Cardiac fibroblast (primary cell): ENCODE results near the gene BAZ1A.

Experiments
- DNase-seq, 2 donors: peaks; one replicate each; pipeline versions ENCODE4 v3.0.0 to v3.0.0-alpha.2; 2010; ENCODE audit warnings: low read depth in 2 of 2
- H3K4me3 ChIP-seq, 2 donors: replicated peaks in 1 of 2; 1 replicate in 1 of 2; 2 replicates in 1 of 2; pipeline ENCODE4 v1.5.1; 2011; ENCODE audit warnings: low read depth in 2 of 2, low read length in 2 of 2, mild to moderate bottlenecking in 2 of 2, moderate library complexity in 1 of 2
- CTCF ChIP-seq: IDR thresholded peaks from one replicate; pipeline ENCODE4 v1.5.1; 2011; ENCODE audit warnings: low read depth, mild to moderate bottlenecking, low read length, inconsistent platforms

BAZ1A gene

DNA sequence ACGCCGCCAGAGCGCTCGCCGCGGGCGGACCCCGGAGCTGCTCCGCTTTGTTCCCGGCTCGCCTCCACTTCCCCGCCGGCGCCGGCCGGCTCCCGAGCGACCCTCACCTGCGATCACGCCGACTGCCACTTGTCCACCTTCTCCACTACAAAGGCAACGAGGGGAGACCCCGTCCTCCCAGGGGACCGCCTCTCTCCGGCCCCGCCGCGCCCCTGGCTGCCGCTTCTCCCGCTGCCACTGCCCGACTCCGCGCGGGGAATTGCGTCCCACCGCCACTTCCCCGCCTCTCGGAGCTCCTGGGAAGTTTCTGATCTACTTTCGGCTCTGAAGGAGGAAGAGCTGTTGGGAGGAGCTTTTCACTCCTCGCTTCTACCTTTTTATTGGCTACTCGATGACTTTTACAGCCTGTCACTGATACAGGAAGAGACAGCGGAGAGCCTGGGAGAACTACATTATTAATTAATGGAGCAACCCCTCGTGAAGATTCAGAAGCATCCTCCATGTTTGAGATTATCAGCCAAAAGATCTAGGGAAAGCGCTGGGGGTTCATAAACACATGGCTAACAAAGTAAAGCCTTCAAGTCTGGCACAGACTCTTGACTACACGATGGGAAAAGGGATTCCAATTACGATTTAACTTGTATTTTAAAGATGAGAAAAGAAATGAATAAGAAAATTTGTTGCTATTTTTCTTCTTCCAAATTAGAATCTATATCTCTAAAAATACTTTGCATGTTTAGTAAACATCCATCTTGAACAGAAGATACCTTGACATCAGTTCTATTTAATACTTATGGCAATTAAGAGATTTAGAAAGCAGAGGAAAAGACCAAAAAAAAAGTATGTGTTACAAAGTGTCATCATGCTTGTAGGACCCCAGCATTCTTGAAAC lies at the start of gene BAZ1A:
TSS of gene BAZ1A (minus strand) at position 330 of the 892 bp plus-strand sequence. CDS start 756 bp downstream, outside the sequence.
- TF ChIP-seq CTCF, result no peak
- H3K4me3 ChIP-seq, result peak within 1 kb of the TSS; percentile 83 to 85
- DNase-seq, result peak; percentile 91 to 92

- TF ChIP-seq CTCF, result no peak
- no peak for DNase-seq
Measured at GRCh38 chr14:34920339-34920738, 45.2 kb upstream of the BAZ1A start.

GRCh38 chr14:34913619-34914018 lies 38.5 kb upstream of the BAZ1A start:
- TF ChIP-seq CTCF, result no peak
- no peak overlapping the region for H3K4me3 ChIP-seq
- no peak for DNase-seq

More at GRCh38 chr14:34920339-34920738, 45.2 kb upstream of the BAZ1A start:
- H3K4me3 ChIP-seq, result no peak overlapping the region

GRCh38 chr14:34912966-34913365 lies 37.8 kb upstream of the BAZ1A start:
- no peak overlapping the region for H3K4me3 ChIP-seq
- TF ChIP-seq CTCF, result no peak
- DNase-seq, result no peak

DNA sequence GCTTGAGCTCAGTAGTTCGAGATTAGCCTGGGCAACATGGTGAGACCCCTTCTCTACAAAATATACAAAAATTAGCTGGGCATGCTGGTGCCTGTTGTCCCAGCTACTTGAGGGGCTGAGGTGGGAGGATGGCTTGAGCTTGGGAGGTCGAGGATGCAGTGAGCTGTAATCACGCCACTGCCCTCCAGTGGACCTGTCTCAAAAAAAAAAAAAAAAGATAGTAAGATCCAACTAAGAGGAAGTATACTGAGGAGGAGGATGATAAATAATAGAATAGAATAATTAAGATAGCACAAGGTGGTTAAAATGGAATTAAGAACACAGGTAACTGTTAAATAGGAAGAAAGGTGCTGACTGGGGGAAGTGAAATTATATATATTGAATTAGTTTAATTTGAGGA lies 37.0 kb upstream of the BAZ1A start:
- peak; percentile 5 for TF ChIP-seq CTCF
- H3K4me3 ChIP-seq, result no peak overlapping the region
- DNase-seq, result no peak

DNA sequence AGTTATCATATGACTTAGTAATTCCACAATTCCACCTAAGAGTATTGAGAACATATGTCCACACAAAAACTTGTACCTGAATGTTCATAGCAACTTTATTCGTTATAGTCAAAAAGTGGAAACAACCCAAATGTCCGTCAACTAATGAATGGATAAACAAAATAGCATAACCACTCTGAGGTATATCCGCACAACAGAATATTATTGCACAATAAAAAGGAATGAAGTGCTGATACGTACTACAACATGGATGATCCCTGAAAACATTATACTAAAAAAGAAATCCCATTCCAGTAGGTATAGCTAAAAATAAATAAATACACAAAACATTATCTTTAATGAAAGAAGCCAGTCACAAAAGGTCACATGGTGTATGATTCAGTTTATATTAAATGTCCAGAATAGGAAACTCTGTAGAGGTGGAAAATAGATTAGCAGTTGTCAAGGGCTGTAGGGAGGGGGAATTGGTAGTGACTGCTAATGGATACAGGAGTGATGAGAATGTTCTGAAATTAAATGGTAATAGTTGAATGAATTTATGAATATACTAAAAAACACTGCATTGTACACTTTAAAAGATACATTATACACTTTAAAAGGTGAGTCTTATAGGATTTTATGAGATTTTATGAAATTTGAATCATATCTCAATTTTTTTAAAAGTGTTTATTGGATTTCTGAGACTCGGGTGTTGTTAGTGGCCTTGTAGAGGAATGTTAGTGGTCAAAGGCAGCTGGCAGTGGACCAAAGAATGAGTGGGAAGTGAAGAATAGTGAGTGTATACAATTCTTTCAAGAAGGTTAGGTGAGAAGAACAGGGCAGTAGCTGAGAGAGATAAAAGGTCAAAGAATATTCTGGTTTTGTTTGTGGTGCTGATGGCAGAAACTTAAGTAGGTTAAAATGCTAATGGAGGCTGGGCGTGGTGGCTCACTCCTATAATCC lies 36.3 kb upstream of the BAZ1A start:
- H3K4me3 ChIP-seq, result no peak overlapping the region
- peak; percentile 15 to 75 for DNase-seq
- no peak for TF ChIP-seq CTCF
